ENCODE measurements around the gene TMEM119.
"Not testable (repeated sequence)": the region's sequence is repeated elsewhere in the genome, so short reads cannot be mapped to it uniquely, and the experiment has no call there.

TMEM119 gene

GRCh38 chr12:108594323-108594903, 3.5 kb downstream of the TMEM119 start:
- peaks cover 0 to 26% of the 10 kb centered on the region in 2 donors for H3K27me3 ChIP-seq
- DNase-seq, result no peak
- H3K27ac ChIP-seq, result no peak overlapping the region
- no peaks in the 10 kb centered on the region for H3K36me3 ChIP-seq
- TF ChIP-seq CTCF (IDR thresholded peaks at IDR 0.05), result no peak
- no peak overlapping the region for H3K4me3 ChIP-seq
- H3K4me1 ChIP-seq, result no peaks in the 10 kb centered on the region
- intact Hi-C loops (cut with DNase I; ENCODE audit: low total_unique reads), result no loop called here
- H3K9me3 ChIP-seq, result no peaks in the 10 kb centered on the region

- Histone ChIP-seq H3K4me3 (no peak overlapping the region), H3K9me3 (no peaks in the 10 kb centered on the region), H3K4me1 (no peaks in the 10 kb centered on the region), H3K36me3 (no peaks in the 10 kb centered on the region), H3K27ac (no peak overlapping the region), H3K27me3 (peaks cover 0 to 21% of the 10 kb centered on the region in 2 donors)
- DNase-seq, result no peak
- TF ChIP-seq CTCF (IDR thresholded peaks at IDR 0.05), result no peak
- intact Hi-C loops (cut with DNase I; ENCODE audit: low total_unique reads), result no loop called here
Observed at GRCh38 chr12:108592033-108592909, 5.6 kb downstream of the TMEM119 start.

DNA sequence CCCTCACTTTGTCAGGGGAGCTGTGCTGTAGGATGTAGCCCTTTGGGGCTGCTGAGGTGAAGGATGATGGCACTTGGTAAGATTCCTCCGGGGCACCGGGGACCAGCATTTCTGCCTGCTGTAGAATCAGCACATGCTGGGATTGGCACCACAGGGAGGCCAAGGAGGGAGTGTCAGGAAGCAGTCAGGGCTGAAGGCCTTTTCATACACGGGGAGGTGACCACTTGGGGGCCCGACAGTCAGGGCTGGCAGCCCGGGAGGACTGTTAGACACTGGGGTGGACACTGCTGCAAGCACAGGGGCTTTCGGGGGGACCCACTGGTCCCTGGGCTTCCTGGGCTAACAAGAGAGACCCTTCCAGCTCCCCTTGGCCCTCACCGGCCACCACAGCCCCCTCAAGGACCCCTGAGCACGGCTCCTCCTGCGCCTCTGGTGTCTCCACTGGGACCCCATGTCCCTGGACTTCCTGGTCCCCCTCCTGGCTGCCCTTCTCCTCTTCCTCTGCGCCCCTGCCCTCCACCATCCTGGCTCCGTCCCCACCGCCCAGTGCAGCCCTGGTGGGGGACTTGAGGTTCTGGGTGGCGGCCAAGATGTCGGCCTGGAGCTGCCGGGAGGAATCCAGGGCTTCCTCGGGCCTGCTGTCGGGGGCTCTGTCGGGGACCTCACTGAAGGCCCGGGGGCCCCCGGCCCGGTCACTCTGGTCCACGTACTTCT, 6.5 kb downstream of the TMEM119 start:
- Histone ChIP-seq H3K27me3 (peaks cover 0 to 12% of the 10 kb centered on the region in 2 donors), H3K9me3 (no peaks in the 10 kb centered on the region), H3K4me1 (no peaks in the 10 kb centered on the region), H3K36me3 (no peaks in the 10 kb centered on the region), H3K27ac (no peak overlapping the region), H3K4me3 (no peak overlapping the region)
- no peak for DNase-seq
- TF ChIP-seq CTCF (IDR thresholded peaks at IDR 0.05), result no peak
- intact Hi-C loops (cut with DNase I; ENCODE audit: low total_unique reads), result no loop called here

DNA sequence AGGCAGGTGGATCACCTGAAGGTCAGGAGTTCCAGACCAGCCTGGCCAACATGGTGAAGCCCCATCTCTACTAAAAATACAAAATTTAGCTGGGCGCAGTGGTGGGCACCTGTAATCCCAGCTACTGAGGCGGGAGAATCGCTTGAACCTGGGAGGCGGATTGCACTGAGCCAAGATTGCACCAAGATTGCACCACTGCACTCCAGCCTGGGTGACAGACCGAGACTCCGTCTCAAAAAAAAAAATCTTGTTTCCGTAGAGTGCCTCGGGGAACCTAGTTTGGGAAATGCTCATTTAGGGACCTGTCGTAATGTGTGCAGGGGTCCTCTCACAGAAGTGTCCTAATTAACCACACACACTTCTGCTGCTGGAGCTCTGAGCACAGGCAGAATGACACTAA, 7.4 kb downstream of the TMEM119 start:
- DNase-seq; intact Hi-C loops (cut with DNase I; ENCODE audit: low total_unique reads); H3K9me3 ChIP-seq; H3K27me3 ChIP-seq; H3K36me3 ChIP-seq; H3K4me3 ChIP-seq; H3K27ac ChIP-seq; H3K4me1 ChIP-seq: not testable (repeated sequence)

DNA sequence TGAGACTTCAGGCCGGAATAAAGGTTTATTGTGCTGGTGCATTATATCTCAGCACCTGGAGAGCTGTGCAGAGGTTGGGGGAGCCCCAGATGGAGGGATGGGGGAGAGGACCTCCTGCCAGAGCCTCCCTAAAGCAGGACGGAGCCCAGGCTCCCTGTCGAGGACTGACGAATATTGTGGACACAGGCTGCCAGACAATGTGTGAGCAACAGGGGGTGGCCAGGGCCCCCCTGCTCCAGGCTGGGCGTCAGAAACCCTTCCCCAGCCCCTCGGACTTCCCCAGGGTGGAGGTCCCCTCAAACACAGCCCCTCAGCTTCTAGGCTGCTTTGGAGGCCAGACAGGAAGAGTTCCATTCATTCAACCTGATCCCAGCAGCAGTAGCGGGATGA, 8.0 kb downstream of the TMEM119 start:
- DNase-seq, result no peak
- Histone ChIP-seq H3K4me1 (no peaks in the 10 kb centered on the region), H3K9me3 (no peaks in the 10 kb centered on the region), H3K36me3 (no peaks in the 10 kb centered on the region), H3K4me3 (no peak overlapping the region), H3K27me3 (peaks cover 0 to 6% of the 10 kb centered on the region in 2 donors), H3K27ac (no peak overlapping the region)
- no peak for TF ChIP-seq CTCF (IDR thresholded peaks at IDR 0.05)
- intact Hi-C loops (cut with DNase I; ENCODE audit: low total_unique reads), result no loop called here
